GM12878 (cell line): Measurements from ENCODE around the gene HS3ST3A1. TPM values are rescaled to one million over a fixed set of nuclear protein-coding genes. Genes with fewer than 3 reads are reported as not detected.

Source experiments
- ATAC-seq: fragments of 200-7000 bp; cut with Tn5 transposase; 3 replicates; pipeline ENCODE4 v1.9.1; 2020; ENCODE audit warnings: mild to moderate bottlenecking, moderate library complexity
- BruUV-seq: library from RNA; stranded (reverse); fragments of 400-500 nt; replicated peaks from 2 replicates; lab custom pipeline; 2021; lab: Mats Ljungman, UMichigan
- CTCF ChIA-PET: fragments of 300-600 bp; sonication (Branson Sonifier 250); formaldehyde crosslinking; extraction: SDS; loops from one replicate; lab custom pipeline; 2021; ENCODE audit warnings: inconsistent platforms; lab: Yijun Ruan, JAX
- POLR2A ChIA-PET: fragments of 350-600 bp; formaldehyde crosslinking; extraction: SDS; loops from one replicate; lab custom pipeline; 2021; ENCODE audit warnings: inconsistent platforms; lab: Charles Lee
- RAD21 ChIA-PET: fragments of 300-600 bp; sonication (Branson Sonifier 250); formaldehyde crosslinking; loops from one replicate; lab custom pipeline; 2023; ENCODE audit warnings: antibody characterized with exemption; ENCODE audit not compliant: unreplicated experiment; lab: Charles Lee
- SMC1A ChIA-PET: fragments of 300-600 bp; sonication (Branson Sonifier 250); formaldehyde crosslinking; loops from one replicate; lab custom pipeline; 2023; ENCODE audit not compliant: unreplicated experiment, uncharacterized antibody; lab: Charles Lee
- DNase-seq: peaks from one replicate; pipeline ENCODE4 v3.0.0-alpha.2; 2011; ENCODE audit warnings: low read depth, low spot score
- FAIRE-seq: peaks from 3 replicates; lab custom pipeline; 2011; peaks lifted over from hg19 to GRCh38; lab: Jason Lieb, UNC
- H2AFZ ChIP-seq: 2 replicates; pipeline ENCODE4 v1.6.0; 2011; ENCODE audit warnings: low read depth, low read length, control low read depth; ENCODE audit not compliant: control insufficient read depth
- H3K27ac ChIP-seq: 2 replicates; pipeline ENCODE4 v1.5.1; 2011; ENCODE audit warnings: control low read depth; ENCODE audit not compliant: control insufficient read depth, insufficient read depth
- H3K27me3 ChIP-seq, 2 experiments: replicated peaks in 1 of 2; 2 replicates each; pipeline versions ENCODE4 v1.6.0 to v1.6.1; 2011; ENCODE audit warnings: low read length in 1 of 2; ENCODE audit not compliant: control insufficient read depth in 2 of 2, insufficient read depth in 2 of 2
- H3K36me3 ChIP-seq, 2 experiments: 2 replicates each; pipeline ENCODE4 v1.5.1; 2011; ENCODE audit warnings: low read length in 1 of 2; ENCODE audit not compliant: control insufficient read depth in 2 of 2, insufficient read depth in 2 of 2
- H3K4me1 ChIP-seq: 2 replicates; pipeline ENCODE4 v1.6.1; 2011; ENCODE audit warnings: mild to moderate bottlenecking, low read length, moderate library complexity, mixed read lengths; ENCODE audit not compliant: control insufficient read depth, insufficient read depth
- H3K4me2 ChIP-seq: 2 replicates; pipeline ENCODE4 v1.6.0; 2011; ENCODE audit warnings: control low read depth; ENCODE audit not compliant: control insufficient read depth, insufficient read depth
- H3K4me3 ChIP-seq: fragments of 200-600 bp; sonication (generic); 2 replicates; pipeline ENCODE4 v1.5.1; 2016
- H3K79me2 ChIP-seq: 2 replicates; pipeline ENCODE4 v1.6.0; 2011; ENCODE audit warnings: low read length; ENCODE audit not compliant: control insufficient read depth, insufficient read depth
- H3K9ac ChIP-seq: 2 replicates; pipeline ENCODE4 v1.8.0; 2011; ENCODE audit warnings: low read length, control low read depth, mixed read lengths; ENCODE audit not compliant: control insufficient read depth, insufficient read depth
- H3K9me3 ChIP-seq: replicated peaks from 3 replicates; pipeline ENCODE4 v1.5.1; 2011; ENCODE audit warnings: mild to moderate bottlenecking, low read length; ENCODE audit not compliant: control insufficient read depth, insufficient read depth
- H4K20me1 ChIP-seq: 2 replicates; pipeline ENCODE4 v1.6.0; 2011; ENCODE audit not compliant: control insufficient read depth, insufficient read depth
- BRCA1 ChIP-seq: IDR thresholded peaks from 2 replicates; pipeline ENCODE4 v1.6.1; 2011; ENCODE audit warnings: low read depth, low read length, improper control_type of control experiment
- FOS ChIP-seq: IDR thresholded peaks from 3 replicates; pipeline ENCODE4 v1.6.1; 2011; ENCODE audit warnings: borderline replicate concordance; ENCODE audit not compliant: insufficient read length; ENCODE audit errors: extremely low read depth
- JUND ChIP-seq: IDR thresholded peaks from 2 replicates; pipeline ENCODE4 v1.6.1; 2012; ENCODE audit warnings: low read depth, mild to moderate bottlenecking, low read length, improper control_type of control experiment, moderate library complexity
- MEF2B ChIP-seq: fragments of 450-650 bp; IDR thresholded peaks from 2 replicates; pipeline ENCODE4 v1.6.1; 2018; ENCODE audit warnings: mild to moderate bottlenecking, moderate library complexity; ENCODE audit not compliant: partially characterized antibody, poor library complexity, severe bottlenecking
- MYC ChIP-seq: IDR thresholded peaks from 2 replicates; pipeline ENCODE4 v1.6.1; 2011; ENCODE audit warnings: mild to moderate bottlenecking, low read length, moderate library complexity, inconsistent platforms; ENCODE audit not compliant: insufficient read depth, insufficient replicate concordance, insufficient read length, severe bottlenecking
- NFYA ChIP-seq: IDR thresholded peaks from 2 replicates; pipeline ENCODE4 v1.6.1; 2011; ENCODE audit warnings: low read depth, mild to moderate bottlenecking, low read length, improper control_type of control experiment, borderline replicate concordance
- NR2F1 ChIP-seq: fragments of 450-650 bp; conservative IDR thresholded peaks from 2 replicates; pipeline ENCODE4 v1.6.1; 2017; ENCODE audit warnings: mild to moderate bottlenecking
- POLR2A ChIP-seq: IDR thresholded peaks from 2 replicates; pipeline ENCODE4 v1.6.1; 2011; ENCODE audit warnings: low read depth, mild to moderate bottlenecking, low read length
- RAD21 ChIP-seq: IDR thresholded peaks from 2 replicates; pipeline ENCODE4 v1.6.1; 2011; ENCODE audit warnings: mild to moderate bottlenecking, low read depth, low read length, moderate library complexity; ENCODE audit not compliant: insufficient read depth
- RBBP5 ChIP-seq: fragments of 200-600 bp; sonication (generic); conservative IDR thresholded peaks from 2 replicates; pipeline ENCODE4 v1.6.1; 2016
- RELB ChIP-seq: fragments of 450-650 bp; IDR thresholded peaks from 2 replicates; pipeline ENCODE4 v1.6.1; 2017; ENCODE audit warnings: low read depth, mild to moderate bottlenecking, moderate library complexity
- RUNX3 ChIP-seq: IDR thresholded peaks from 2 replicates; pipeline ENCODE4 v1.6.1; 2012; ENCODE audit warnings: low read length, inconsistent platforms
- SIN3A ChIP-seq: IDR thresholded peaks from 2 replicates; pipeline ENCODE4 v1.6.1; 2012; ENCODE audit warnings: low read depth, low read length, improper control_type of control experiment
- TCF3 ChIP-seq: IDR thresholded peaks from 2 replicates; pipeline ENCODE4 v1.6.1; 2012; ENCODE audit warnings: low read depth, mild to moderate bottlenecking, low read length, borderline replicate concordance; ENCODE audit not compliant: insufficient read depth
- ZBTB11 ChIP-seq: fragments of 450-650 bp; formaldehyde crosslinking; IDR thresholded peaks from 2 replicates; pipeline ENCODE4 v1.5.0; 2022; ENCODE audit warnings: mild to moderate bottlenecking, missing genetic modification characterization
- ZBTB33 ChIP-seq: fragments of 450-650 bp; IDR thresholded peaks from 2 replicates; pipeline ENCODE4 v1.6.1; 2017; ENCODE audit warnings: mild to moderate bottlenecking
- WGBS: methylation state at CpG from one replicate; pipeline ENCODE4 v1.1.6; 2016; ENCODE audit warnings: low lambda C conversion rate; ENCODE audit not compliant: insufficient replicate concordance, insufficient coverage; ENCODE audit errors: missing lambda C conversion rate; 5-methylcytosine and 5-hydroxymethylcytosine counted together
- in situ Hi-C: fragments of 300-500 bp; cut with MboI; formaldehyde crosslinking; loops from 9 replicates; pipeline ENCODE4 v1.14.3; 2018; ENCODE audit warnings: mixed read lengths
- intact Hi-C: fragments of 100-400 bp; cut with micrococcal nuclease; formaldehyde crosslinking; loops from one replicate; pipeline ENCODE4 v1.14.2; 2022; ENCODE audit not compliant: unreplicated experiment
- polyA plus RNA-seq, 11 experiments: library from polyadenylated mRNA; depleted of rRNA in 4 of 11; unstranded in 6 of 11; stranded (reverse) in 5 of 11; fragments of >200 nt; fragmentation: Nextera tagmentation in 4 of 11; fragmentation: Illumina TruSeq in 1 of 11; extraction: Ambion mirVana in 4 of 11; extraction: Trizol in 1 of 11; gene quantifications; 1 replicate in 1 of 11; 2 replicates in 10 of 11; pipeline versions ENCODE4 v1.2.1 to v1.2.3, GENCODE V29; 2011 to 2016; ENCODE audit warnings: inconsistent platforms in 2 of 11, missing spikeins in 2 of 11, low read depth in 1 of 11
- total RNA-seq, 4 experiments: library from RNA; depleted of rRNA in 3 of 4; stranded (reverse); fragments of >200 nt in 3 of 4; fragmentation: Illumina TruSeq in 1 of 4; extraction: Trizol in 1 of 4; gene quantifications; 2 replicates each; pipeline versions ENCODE4 v1.2.1 to v1.2.3, GENCODE V29; 2013 to 2021

The HS3ST3A1 gene
- total and polyA plus RNA-seq, 10 of the 15 experiments (the other 5 are each of a cell fraction or from before 2014, with no cell fraction given) = 0.24 to 0.26 TPM; not detected in 8

GRCh38 chr17:13647543-13648021 lies 45.9 kb upstream of the HS3ST3A1 start:
- CTCF ChIA-PET = no interaction called here
- Histone ChIP-seq H3K36me3 (no peaks in the 10 kb centered on the region), H3K27me3 (no peaks in the 10 kb centered on the region), H3K27ac (no peak overlapping the region), H3K4me3 (no peak overlapping the region), H3K9me3 (no peaks in the 10 kb centered on the region), H3K9ac (no peak overlapping the region), H3K79me2 (no peaks in the 10 kb centered on the region), H3K4me1 (no peaks in the 10 kb centered on the region), H4K20me1 (no peaks in the 10 kb centered on the region), H2AFZ (no peak overlapping the region), H3K4me2 (no peak overlapping the region)
- no TSS peak for BruUV-seq
- DNase-seq (no peak), ATAC-seq (no peak), FAIRE-seq (no peak)
- POLR2A ChIA-PET = no interaction called here
- SMC1A ChIA-PET = interaction anchor here (0.6 to 1.0 kb wide), 2 partner anchors 363 to 1302 kb away, joined by 3 read pairs; no protein-coding TSS in a partner anchor
- TF ChIP-seq BRCA1 = no peak
- TF ChIP-seq NR2F1 = no peak
- no peak for TF ChIP-seq FOS
- TF ChIP-seq NFYA = no peak
- no peak for TF ChIP-seq RUNX3
- TF ChIP-seq ZBTB11 (CRISPR knock-in tag) = no peak
- TF ChIP-seq POLR2A = no peak
- no peak for TF ChIP-seq RAD21
- TF ChIP-seq RBBP5 = no peak
- no peak for TF ChIP-seq TCF3
- TF ChIP-seq ZBTB33 = no peak
- TF ChIP-seq MYC = no peak
- no peak for TF ChIP-seq RELB
- TF ChIP-seq SIN3A = no peak
- TF ChIP-seq JUND = no peak
- no peak for TF ChIP-seq MEF2B
- RAD21 ChIA-PET = no interaction called here
- in situ Hi-C loops = no loop called here
- intact Hi-C loops = no loop called here
- 6% methylated on average over 6 of the region's 6 CpGs for WGBS
